ENCODE measurements around the gene GLTPD2. TPM values are rescaled to one million over a fixed set of nuclear protein-coding genes. Genes with fewer than 3 reads are reported as not detected.

The GLTPD2 gene
- total RNA-seq, 1 experiment from 2014 or later = not detected

GRCh38 chr17:4768298-4768697 lies 20.5 kb upstream of the GLTPD2 start:
- Mint-ChIP-seq H3K27ac (peak overlapping the region in 1 of 3 experiments; percentile 1; a peak in 1 of 7 replicates), H3K36me3 (ENCODE audit: insufficient read depth in 1 of 3, low read depth in 3 of 3) (no peaks in the 10 kb centered on the region), H3K27me3 (ENCODE audit: low read depth) (peaks cover 17% of the 10 kb centered on the region), H3K9me3 (no peaks in the 10 kb centered on the region), H3K4me3 (no peak overlapping the region), H3K4me1 (no peaks in the 10 kb centered on the region)
- H3K27ac ChIP-seq (ENCODE audit: insufficient read length, low read depth, low read length) = no peak overlapping the region
- H2BK20ac ChIP-seq (ENCODE audit: low read depth, low read length, poor library complexity, severe bottlenecking) = no peak overlapping the region
- H4K20me1 ChIP-seq (ENCODE audit: control insufficient read depth, insufficient read depth, insufficient read length) = no peaks in the 10 kb centered on the region
- H3K18ac ChIP-seq (ENCODE audit: insufficient read length, low read depth, low read length) = no peak overlapping the region
- H3K14ac ChIP-seq (ENCODE audit: insufficient read depth, low read length) = no peak overlapping the region
- no peak overlapping the region for H2AK5ac ChIP-seq (ENCODE audit: insufficient read length, low read length)
- no peaks in the 10 kb centered on the region for H3K79me2 ChIP-seq (ENCODE audit: insufficient read depth, low read length)
- no peak overlapping the region for H2AFZ ChIP-seq (ENCODE audit: low read length)
- TF ChIP-seq, protein P1, sequence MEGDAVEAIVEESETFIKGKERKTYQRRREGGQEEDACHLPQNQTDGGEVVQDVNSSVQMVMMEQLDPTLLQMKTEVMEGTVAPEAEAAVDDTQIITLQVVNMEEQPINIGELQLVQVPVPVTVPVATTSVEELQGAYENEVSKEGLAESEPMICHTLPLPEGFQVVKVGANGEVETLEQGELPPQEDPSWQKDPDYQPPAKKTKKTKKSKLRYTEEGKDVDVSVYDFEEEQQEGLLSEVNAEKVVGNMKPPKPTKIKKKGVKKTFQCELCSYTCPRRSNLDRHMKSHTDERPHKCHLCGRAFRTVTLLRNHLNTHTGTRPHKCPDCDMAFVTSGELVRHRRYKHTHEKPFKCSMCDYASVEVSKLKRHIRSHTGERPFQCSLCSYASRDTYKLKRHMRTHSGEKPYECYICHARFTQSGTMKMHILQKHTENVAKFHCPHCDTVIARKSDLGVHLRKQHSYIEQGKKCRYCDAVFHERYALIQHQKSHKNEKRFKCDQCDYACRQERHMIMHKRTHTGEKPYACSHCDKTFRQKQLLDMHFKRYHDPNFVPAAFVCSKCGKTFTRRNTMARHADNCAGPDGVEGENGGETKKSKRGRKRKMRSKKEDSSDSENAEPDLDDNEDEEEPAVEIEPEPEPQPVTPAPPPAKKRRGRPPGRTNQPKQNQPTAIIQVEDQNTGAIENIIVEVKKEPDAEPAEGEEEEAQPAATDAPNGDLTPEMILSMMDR (conservative IDR thresholded peaks at IDR 0.05) = no peak
- DNase-seq = no peak
- H3K23me2 ChIP-seq (ENCODE audit: insufficient read length, low read depth, low read length, poor library complexity, severe bottlenecking) = no peaks in the 10 kb centered on the region
- no peak overlapping the region for H3K4me2 ChIP-seq (ENCODE audit: insufficient read depth, insufficient read length, low read length)
- no peak overlapping the region for H2BK5ac ChIP-seq (ENCODE audit: insufficient read length, low read length)
- no peak overlapping the region for H2BK15ac ChIP-seq (ENCODE audit: low read depth, low read length)
- no CpG with 5 or more reads among the region's 6 CpGs for WGBS (ENCODE audit: extremely low coverage, insufficient read length, low lambda C conversion rate)
- H3K23ac ChIP-seq (ENCODE audit: insufficient read length, low read depth, low read length) = no peak overlapping the region
- H2BK120ac ChIP-seq (ENCODE audit: low read depth, low read length, poor library complexity, severe bottlenecking) = no peak overlapping the region
- no peaks in the 10 kb centered on the region for H3K27me3 ChIP-seq (ENCODE audit: insufficient read depth, low read length)
- no peak overlapping the region for H2BK12ac ChIP-seq (ENCODE audit: insufficient read length, low read depth, low read length)
- no peak overlapping the region for H4K8ac ChIP-seq (replicated peaks; ENCODE audit: insufficient read length, low read depth, low read length)
- no peak overlapping the region for H4K5ac ChIP-seq (ENCODE audit: insufficient read length, low read depth, low read length)
- H3K9ac ChIP-seq (ENCODE audit: extremely low read depth, insufficient read length, low read length) = no peak overlapping the region
- no peak overlapping the region for H3K56ac ChIP-seq (ENCODE audit: insufficient read length, low read depth, low read length)
- no peak overlapping the region for H3K4ac ChIP-seq (ENCODE audit: low read depth, low read length)
- no peaks in the 10 kb centered on the region for H3K79me1 ChIP-seq (ENCODE audit: insufficient read depth, low read depth, low read length, poor library complexity, severe bottlenecking)
- no peak overlapping the region for H4K91ac ChIP-seq (ENCODE audit: insufficient read length, low read depth, low read length)
- H3K4me1 ChIP-seq (ENCODE audit: insufficient read depth, low read length) = no peaks in the 10 kb centered on the region
- no peak overlapping the region for H3T11ph ChIP-seq (ENCODE audit: low read length)
- H3K9me3 ChIP-seq (ENCODE audit: control insufficient read depth, low read depth, low read length) = no peaks in the 10 kb centered on the region
